SK-N-SH treated with all-trans-retinoic acid at 6 μM for 48 hours (cell line): ENCODE measurements around the gene ATP5F1E.

Experiments used
- BACH2 ChIP-seq: fragments of 250-450 bp; sonication (Bioruptor Pico); IDR thresholded peaks from 2 replicates; pipeline ENCODE4 v1.9.0; 2021; ENCODE audit warnings: mild to moderate bottlenecking, borderline replicate concordance
- ESRRG ChIP-seq: fragments of 250-450 bp; sonication (Bioruptor Pico); IDR thresholded peaks from 2 replicates; pipeline ENCODE4 v1.6.1; 2021; ENCODE audit warnings: mild to moderate bottlenecking
- ZFP3 ChIP-seq: fragments of 250-450 bp; sonication (Bioruptor Pico); IDR thresholded peaks from 2 replicates; pipeline ENCODE4 v1.5.0; 2020; ENCODE audit warnings: mild to moderate bottlenecking, moderate library complexity
- ZFP30 ChIP-seq: fragments of 450-650 bp; formaldehyde crosslinking; IDR thresholded peaks from 2 replicates; pipeline ENCODE4 v1.5.0; 2022; ENCODE audit warnings: mild to moderate bottlenecking, moderate library complexity
- TF ChIP-seq, protein P1 (sequence below): fragments of 250-450 bp; sonication (Bioruptor Pico); IDR thresholded peaks from 2 replicates; pipeline ENCODE4 v1.5.1; 2020; ENCODE audit warnings: low read depth, mild to moderate bottlenecking, moderate library complexity
- TF ChIP-seq, protein P2 (sequence below): fragments of 250-450 bp; sonication (Bioruptor Pico); IDR thresholded peaks from 2 replicates; pipeline ENCODE4 v1.8.0; 2020; ENCODE audit warnings: mild to moderate bottlenecking, moderate library complexity, borderline replicate concordance
- TF ChIP-seq, protein P3 (sequence below): fragments of 250-450 bp; sonication (Bioruptor Pico); IDR thresholded peaks from 2 replicates; pipeline ENCODE4 v1.5.0; 2020; ENCODE audit warnings: mild to moderate bottlenecking, moderate library complexity

DNA sequence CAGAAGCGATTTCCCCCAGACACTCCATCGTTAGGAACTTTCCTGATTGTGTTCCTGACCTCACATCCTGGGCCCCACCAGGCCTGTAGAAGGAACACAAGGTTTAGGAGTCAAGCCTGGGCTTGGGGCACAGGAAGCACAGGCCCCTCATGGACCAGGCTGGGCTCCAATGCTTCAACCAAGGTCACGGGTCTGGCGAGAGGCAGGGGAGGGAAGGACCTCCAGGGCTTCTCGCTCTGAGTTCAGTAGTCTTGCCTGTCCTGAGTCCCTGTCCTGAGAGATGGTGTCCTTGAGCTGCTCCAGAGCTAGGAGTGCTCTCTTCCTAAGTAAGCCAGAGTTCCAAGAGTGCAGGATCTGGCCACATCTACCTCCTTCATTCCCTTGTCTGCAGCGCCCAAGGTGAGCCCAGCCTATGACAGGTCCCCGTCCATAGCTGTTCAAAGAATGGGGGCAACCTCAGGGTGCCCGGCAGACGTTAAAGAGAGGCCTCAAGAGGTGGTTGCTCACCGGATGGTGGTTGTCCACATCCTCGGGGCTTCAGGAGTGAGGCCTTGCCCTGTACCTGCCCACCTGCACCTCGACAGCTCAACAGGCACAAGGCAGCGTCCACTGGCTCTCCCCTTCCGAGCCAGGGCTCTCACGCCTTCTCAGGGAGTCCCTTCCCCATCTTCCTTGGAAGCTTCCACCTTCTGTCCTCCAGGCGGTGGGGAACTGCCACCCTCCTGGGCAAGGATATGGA, 14.5 kb downstream of the ATP5F1E start:
- TF ChIP-seq, protein P1, sequence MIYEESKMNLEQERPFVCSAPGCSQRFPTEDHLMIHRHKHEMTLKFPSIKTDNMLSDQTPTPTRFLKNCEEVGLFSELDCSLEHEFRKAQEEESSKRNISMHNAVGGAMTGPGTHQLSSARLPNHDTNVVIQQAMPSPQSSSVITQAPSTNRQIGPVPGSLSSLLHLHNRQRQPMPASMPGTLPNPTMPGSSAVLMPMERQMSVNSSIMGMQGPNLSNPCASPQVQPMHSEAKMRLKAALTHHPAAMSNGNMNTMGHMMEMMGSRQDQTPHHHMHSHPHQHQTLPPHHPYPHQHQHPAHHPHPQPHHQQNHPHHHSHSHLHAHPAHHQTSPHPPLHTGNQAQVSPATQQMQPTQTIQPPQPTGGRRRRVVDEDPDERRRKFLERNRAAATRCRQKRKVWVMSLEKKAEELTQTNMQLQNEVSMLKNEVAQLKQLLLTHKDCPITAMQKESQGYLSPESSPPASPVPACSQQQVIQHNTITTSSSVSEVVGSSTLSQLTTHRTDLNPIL = no peak
- no peak for TF ChIP-seq BACH2 (CRISPR knock-in tag)
- no peak for TF ChIP-seq ZFP30 (CRISPR knock-in tag)
- TF ChIP-seq ESRRG (CRISPR knock-in tag) = no peak
- no peak for TF ChIP-seq ZFP3 (CRISPR knock-in tag)
- TF ChIP-seq, protein P2, sequence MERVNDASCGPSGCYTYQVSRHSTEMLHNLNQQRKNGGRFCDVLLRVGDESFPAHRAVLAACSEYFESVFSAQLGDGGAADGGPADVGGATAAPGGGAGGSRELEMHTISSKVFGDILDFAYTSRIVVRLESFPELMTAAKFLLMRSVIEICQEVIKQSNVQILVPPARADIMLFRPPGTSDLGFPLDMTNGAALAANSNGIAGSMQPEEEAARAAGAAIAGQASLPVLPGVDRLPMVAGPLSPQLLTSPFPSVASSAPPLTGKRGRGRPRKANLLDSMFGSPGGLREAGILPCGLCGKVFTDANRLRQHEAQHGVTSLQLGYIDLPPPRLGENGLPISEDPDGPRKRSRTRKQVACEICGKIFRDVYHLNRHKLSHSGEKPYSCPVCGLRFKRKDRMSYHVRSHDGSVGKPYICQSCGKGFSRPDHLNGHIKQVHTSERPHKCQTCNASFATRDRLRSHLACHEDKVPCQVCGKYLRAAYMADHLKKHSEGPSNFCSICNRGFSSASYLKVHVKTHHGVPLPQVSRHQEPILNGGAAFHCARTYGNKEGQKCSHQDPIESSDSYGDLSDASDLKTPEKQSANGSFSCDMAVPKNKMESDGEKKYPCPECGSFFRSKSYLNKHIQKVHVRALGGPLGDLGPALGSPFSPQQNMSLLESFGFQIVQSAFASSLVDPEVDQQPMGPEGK (CRISPR knock-in tag) = no peak
- TF ChIP-seq, protein P3, sequence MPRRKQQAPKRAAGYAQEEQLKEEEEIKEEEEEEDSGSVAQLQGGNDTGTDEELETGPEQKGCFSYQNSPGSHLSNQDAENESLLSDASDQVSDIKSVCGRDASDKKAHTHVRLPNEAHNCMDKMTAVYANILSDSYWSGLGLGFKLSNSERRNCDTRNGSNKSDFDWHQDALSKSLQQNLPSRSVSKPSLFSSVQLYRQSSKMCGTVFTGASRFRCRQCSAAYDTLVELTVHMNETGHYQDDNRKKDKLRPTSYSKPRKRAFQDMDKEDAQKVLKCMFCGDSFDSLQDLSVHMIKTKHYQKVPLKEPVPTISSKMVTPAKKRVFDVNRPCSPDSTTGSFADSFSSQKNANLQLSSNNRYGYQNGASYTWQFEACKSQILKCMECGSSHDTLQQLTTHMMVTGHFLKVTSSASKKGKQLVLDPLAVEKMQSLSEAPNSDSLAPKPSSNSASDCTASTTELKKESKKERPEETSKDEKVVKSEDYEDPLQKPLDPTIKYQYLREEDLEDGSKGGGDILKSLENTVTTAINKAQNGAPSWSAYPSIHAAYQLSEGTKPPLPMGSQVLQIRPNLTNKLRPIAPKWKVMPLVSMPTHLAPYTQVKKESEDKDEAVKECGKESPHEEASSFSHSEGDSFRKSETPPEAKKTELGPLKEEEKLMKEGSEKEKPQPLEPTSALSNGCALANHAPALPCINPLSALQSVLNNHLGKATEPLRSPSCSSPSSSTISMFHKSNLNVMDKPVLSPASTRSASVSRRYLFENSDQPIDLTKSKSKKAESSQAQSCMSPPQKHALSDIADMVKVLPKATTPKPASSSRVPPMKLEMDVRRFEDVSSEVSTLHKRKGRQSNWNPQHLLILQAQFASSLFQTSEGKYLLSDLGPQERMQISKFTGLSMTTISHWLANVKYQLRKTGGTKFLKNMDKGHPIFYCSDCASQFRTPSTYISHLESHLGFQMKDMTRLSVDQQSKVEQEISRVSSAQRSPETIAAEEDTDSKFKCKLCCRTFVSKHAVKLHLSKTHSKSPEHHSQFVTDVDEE (CRISPR knock-in tag) = no peak
